ENCODE data around the gene AMN.

GRCh38 chr14:102932484-102933248 lies 10.2 kb downstream of the AMN start:
- TF ChIP-seq CTCF (IDR thresholded peaks at IDR 0.05) (no peak), POLR2A (IDR thresholded peaks at IDR 0.05; ENCODE audit: low read depth) (no peak), EP300 (IDR thresholded peaks at IDR 0.05) (no peak), POLR2AphosphoS5 (IDR thresholded peaks at IDR 0.05) (no peak)
